Umbilical cord (tissue), 2 donors: ENCODE data around the gene NXPH4. TPM values are rescaled to one million over a fixed set of nuclear protein-coding genes. Genes with fewer than 3 reads are reported as not detected.

Source experiments
- DNase-seq: peaks from one replicate; pipeline ENCODE4 v3.0.0-alpha.2; 2015; ENCODE audit warnings: low spot score
- total RNA-seq: library from RNA; depleted of rRNA; stranded (reverse); fragments of >200 nt; gene quantifications from one replicate; pipeline ENCODE4 v1.2.3, GENCODE V29; 2014; ENCODE audit warnings: low replicate concordance; ENCODE audit not compliant: insufficient read depth

NXPH4 gene
- not detected for total RNA-seq

DNA sequence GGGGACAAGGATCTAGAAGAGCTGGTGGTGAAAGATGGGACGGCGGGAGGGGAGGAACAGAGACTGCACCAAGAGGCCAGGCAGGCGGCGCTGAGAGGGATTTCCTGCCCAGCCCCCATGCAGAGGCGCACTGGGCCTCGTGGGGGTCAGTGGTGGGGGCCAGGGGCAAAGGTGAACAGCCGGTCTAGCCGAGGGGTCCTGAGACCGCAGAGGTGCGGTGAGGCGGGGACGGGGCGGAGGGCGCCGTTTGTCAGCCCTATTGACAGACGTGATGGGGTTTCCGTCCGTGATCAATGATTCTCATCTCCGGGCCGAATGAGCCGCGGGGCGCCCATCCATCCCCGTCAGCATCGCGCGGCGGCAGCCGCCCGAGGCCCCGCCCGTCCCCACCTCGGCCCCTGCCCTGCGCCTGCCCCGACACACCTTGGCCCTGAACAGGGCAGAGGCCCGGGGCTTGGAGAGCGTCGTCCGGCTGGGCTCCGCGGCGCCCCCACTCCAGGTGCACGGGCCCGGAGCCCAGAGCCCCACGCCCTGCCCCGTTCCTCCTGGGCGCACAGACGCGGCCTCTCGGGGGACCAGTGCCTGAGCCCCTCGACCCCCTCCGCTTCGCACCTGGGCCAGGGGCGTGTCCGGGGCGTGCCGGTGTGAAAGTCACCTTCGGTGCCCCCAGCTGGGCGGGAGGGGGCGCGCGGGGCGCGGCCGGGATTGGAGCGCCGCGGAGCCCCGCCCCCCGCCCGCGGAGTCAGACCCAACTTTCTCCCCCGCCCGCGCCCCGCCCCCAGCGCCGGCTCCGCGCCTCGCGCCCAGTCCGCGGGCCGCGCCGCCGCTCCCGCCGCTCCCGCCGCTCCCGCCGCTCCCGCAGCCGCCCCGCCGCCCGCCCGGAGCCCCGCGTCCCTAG is at the start of gene NXPH4:
TSS of gene NXPH4 (plus strand) at position 781 of the 898 bp plus-strand sequence. CDS start 176 bp downstream, outside the sequence.
- DNase-seq: no peak

DNA sequence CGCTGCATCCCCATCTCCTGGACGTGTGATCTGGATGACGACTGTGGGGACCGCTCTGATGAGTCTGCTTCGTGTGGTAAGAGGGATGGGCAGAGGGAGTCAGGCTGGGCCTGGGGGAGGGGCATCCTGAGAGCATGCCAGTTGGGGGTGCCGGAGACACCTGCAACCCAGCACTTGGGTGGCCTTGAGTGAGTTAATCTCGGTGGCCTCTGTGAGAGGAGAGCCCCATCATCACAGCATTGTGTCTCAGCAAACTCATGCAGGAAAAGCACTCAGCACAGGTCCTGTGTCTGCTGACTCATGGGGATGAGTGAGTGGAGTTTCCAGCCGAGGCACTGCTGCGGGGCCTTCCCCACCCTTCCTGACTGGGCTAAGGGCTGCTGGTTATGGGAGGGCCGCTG is 49.6 kb upstream of the NXPH4 start:
- no peak for DNase-seq

- DNase-seq: no peak
Observed at GRCh38 chr12:57168058-57168457, 48.5 kb upstream of the NXPH4 start.

DNA sequence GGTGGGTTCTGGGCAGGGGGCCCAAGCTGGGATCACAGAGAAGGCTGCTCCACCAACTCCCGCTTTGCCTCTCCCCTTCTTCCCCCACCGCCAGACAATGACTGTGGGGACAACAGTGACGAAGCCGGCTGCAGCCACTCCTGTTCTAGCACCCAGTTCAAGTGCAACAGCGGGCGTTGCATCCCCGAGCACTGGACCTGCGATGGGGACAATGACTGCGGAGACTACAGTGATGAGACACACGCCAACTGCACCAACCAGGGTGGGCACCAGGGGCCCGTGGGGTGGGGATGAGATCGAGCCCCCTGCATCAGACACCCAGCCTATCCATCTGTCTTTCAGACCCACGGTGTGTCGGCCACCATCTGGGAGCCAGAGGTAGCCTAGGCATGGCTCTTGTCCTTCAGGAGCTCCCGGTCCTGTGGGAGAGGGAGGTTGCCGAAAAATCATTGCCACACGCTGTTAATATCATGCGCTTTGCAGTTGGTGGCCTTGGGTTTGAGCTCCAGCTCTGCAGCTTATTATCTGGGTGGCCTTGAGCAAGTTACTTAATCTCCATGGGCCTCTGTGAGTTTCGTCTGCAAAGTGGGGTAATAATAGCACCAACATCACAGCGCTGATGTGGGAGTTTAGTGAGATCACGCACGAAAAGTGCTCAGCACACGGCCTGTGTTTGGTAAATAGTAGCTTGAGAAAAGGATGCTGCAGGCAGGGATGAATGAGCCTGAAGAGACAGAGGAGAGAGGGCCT is 47.4 kb upstream of the NXPH4 start:
- no peak for DNase-seq

GRCh38 chr12:57169969-57170368 is 46.6 kb upstream of the NXPH4 start:
- DNase-seq: no peak

- no peak for DNase-seq
Observed at GRCh38 chr12:57170408-57170807, 46.2 kb upstream of the NXPH4 start.

DNA sequence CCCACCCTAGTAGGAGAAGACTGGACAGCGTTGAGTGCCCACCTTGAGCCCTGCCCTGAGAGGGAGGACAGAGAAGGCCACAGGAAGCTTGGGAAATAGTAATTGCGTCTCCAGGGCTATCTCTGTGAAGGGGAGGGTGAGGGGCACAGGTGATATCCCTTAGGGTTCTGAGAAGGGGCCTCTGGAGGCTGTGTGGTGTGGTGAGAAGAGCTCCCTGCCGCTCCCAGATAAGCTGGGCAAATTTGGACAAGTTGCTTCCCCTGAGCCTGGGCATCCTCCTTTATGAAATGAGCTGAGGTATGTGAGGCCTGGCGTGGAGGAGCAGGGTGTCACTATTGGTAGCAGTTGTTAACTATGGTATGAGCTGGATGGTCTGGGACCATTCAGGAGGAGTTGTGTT is 45.7 kb upstream of the NXPH4 start:
- no peak for DNase-seq

DNA sequence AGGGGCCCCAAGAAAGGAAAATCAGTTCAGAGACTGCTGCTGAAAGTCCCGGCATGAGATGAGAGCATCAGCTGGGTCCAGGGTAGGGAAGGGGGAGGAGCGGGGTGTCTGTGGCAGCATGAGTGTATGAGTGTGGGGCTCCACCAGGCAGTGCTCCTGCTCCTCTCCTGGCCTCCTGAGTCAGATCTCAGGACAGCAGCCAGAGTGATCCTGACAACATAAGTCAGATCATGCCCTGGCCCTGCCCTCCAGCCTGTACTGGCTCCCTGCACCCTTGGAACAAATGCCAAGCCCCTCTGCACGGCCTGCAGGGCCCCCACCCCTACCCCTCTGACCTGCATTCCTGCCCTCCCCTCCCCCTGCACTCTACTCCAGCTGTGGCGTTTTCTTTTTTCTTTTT is 44.9 kb upstream of the NXPH4 start:
- peak; percentile 95 for DNase-seq

DNA sequence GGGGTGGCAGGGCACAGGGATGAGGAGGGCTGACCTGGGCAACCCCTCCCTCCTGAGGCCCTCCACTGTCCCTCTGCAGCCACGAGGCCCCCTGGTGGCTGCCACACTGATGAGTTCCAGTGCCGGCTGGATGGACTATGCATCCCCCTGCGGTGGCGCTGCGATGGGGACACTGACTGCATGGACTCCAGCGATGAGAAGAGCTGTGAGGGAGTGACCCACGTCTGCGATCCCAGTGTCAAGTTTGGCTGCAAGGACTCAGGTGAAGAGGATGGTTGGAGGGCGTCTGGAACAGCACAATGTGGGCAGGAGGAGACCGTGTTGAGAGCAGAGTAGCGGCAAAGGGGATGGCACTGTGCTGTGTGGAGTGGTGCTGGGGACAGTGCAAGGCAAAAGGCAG is 43.5 kb upstream of the NXPH4 start:
- DNase-seq: no peak

- DNase-seq: no peak
Observed at GRCh38 chr12:57173683-57174082, 42.9 kb upstream of the NXPH4 start.

GRCh38 chr12:57175428-57176138 is 41.0 kb upstream of the NXPH4 start:
- peak; percentile 47 for DNase-seq

- DNase-seq: no peak
Observed at GRCh38 chr12:57176139-57176477, 40.5 kb upstream of the NXPH4 start.

DNA sequence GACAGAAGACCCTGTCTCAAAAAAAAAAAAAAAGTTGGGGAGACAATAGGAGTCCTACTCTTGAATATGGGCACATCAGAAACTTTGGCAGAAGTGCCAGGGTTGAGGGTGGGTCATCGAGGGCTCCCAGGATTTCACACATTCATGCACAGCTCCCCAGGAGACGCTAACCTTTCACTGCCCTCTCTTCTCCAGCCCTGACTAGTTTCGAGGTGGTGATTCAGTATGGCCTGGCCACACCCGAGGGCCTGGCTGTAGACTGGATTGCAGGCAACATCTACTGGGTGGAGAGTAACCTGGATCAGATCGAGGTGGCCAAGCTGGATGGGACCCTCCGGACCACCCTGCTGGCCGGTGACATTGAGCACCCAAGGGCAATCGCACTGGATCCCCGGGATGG is 39.7 kb upstream of the NXPH4 start:
- DNase-seq: no peak

GRCh38 chr12:57177354-57177753 is 39.2 kb upstream of the NXPH4 start:
- no peak for DNase-seq

DNA sequence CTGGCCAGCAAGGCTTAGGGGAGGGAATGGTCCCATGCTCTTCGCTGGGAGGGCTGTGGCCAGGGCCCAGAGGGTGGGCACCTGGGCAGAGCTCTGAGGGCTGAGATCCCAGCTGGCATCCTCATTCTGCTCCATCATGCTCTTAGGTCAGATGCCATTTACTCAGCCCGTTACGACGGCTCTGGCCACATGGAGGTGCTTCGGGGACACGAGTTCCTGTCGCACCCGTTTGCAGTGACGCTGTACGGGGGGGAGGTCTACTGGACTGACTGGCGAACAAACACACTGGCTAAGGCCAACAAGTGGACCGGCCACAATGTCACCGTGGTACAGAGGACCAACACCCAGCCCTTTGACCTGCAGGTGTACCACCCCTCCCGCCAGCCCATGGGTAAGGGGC is 38.4 kb upstream of the NXPH4 start:
- DNase-seq: no peak

- DNase-seq: no peak
Observed at GRCh38 chr12:57179331-57180086, 37.1 kb upstream of the NXPH4 start.

- no peak for DNase-seq
Observed at GRCh38 chr12:57180321-57180989, 36.1 kb upstream of the NXPH4 start.

- DNase-seq: no peak
Observed at GRCh38 chr12:57181072-57181471, 35.5 kb upstream of the NXPH4 start.

- DNase-seq: peak; percentile 63
Observed at GRCh38 chr12:57181561-57182155, 34.9 kb upstream of the NXPH4 start.

GRCh38 chr12:57182918-57183575 is 33.5 kb upstream of the NXPH4 start:
- DNase-seq: peak; percentile 75
